Eye (tissue), 1 donor: ENCODE results near the gene SORBS1.

Source experiments
- DNase-seq: peaks from one replicate; pipeline ENCODE4 v3.0.0-alpha.2; 2015

Gene SORBS1

DNA sequence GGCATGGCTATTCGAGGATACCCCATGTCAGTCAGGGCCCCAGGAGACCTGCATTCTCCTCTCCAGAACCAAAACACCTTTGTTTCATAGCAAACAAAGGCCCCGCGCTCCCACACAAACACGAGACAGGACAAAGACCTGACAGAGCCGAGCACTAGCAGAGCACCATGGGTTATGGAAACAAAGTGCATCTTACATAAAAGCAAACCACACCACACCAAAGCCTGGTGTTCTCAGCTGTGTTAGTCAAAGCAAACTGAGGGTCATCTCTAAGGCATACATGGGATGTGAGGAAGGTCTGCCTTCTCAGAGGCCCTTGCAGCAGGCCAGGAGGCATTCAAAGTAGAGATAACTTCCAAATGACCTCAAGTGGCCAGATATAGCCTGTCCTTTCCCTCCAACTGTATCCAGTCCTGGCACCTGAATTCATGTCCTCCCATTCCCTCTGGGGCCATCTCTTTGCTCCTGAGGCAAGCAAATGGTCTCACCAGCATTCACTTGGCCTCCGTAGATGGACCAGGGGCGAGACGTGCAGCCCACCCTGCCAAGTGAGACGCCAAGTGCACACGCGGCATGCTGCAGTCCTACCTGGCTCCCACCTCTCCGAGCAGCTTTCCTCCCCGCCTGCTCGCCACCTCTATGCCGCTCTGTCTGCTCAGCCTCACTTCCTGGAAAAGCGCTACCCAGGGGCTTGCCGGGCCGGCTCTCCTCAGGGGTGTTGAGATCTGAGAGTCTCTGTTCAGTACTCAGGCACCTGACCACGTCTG, 225.1 kb downstream of the SORBS1 start:
- DNase-seq: no peak

DNA sequence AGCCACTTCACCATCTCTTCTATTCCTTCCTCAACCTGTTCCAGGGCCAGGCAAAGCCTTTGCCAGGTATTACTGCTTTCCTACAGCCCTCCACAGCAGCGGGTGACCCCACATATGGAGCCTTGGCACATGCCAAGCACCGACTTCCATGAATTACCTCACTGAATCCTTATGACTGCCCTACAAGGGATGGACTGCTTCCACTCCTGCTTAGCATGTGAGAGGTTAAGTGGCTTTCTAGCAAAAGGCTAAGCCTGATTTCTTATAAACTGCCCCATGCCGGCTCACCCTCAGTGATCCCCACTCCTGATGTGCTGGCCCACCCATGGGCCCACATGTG, 226.4 kb downstream of the SORBS1 start:
- no peak for DNase-seq

DNA sequence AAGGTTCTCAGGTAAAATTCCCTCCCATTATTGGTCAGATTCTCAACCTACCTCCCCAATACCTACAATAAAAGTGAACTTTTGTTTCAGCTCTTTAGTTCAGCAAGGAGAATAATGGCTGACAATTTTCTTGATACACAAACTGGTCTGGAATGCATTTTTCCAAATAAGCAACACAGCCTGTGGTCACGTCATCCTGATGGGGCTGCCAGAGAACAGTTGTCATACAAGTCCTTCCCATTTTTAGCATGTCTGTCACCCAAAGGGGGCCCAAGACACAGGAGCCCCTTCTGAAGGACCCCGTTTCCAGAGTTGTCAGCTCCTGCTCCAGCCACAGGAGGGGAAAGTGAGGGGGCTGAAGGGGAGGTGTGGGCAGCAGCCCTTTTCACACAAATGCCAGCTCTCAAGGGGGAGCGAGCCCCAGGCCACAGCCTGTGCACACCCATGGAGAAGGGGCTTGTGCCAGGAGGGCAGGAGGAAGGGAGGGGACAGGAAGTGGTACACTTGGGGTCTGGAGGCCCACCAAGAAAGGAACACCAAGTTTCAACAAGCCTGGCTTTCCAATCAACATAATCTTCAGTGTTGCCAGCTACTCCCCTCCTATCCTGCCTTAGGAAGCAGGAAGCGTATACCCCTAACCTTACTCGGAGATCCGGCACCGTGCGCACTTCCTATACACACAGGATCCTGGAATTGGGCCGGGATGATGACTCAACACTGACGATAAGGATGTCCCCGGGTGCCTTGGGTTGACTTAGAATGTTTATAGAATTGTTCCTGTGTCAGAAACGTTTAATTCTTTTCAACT, 227.0 kb downstream of the SORBS1 start:
- DNase-seq: no peak

DNA sequence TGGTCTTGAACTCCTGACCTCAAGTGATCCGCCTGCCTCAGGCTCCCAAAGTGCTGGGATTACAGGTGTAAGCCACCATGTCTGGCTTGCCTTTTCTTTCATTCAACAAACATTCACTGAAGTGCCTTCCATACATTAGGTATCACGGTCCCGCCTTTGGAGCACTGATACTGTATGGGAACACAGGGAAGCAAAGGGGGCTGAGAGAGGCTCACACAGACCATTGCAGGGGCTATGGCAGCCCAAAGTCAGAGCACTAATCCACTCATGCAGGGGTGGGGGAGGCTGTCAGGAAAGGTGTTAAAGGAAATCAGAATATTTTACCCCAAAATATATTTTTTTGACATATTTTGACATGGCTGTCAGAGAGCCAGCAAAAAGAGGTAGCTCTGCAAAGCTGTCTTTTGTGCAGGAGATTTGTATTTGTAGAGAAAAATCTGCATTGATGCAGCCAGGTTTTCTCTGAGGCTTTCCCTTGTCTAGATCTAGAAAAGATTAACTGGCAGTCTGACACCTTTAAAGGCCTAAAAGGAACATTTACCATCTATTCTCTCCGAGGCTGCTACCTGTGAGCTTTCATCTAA, 228.4 kb downstream of the SORBS1 start:
- no peak for DNase-seq

DNA sequence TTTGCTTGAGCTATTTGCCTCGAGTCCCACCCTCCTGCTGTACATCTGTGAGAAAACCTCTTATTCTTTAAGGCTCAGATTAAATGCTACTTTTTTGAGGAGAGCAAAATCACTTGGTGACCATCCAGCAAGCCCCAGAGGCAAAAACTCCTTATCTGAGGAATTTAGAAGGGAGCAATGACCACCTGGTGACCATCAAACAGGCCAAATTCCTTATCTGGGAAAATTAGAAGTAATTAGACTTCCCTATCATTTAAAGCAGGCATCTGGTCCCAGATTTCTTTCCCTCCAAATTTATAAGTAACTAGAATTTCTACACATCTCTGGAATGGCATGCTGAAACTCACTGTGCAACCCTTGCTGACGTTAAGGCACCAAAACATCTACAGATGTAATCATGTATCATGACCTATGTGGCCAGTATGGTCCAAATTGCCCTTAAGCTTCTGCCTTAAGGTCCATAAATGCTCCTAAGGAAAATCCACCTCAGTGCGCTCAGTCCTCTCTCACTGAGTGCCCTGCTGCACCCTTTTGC, 229.5 kb downstream of the SORBS1 start:
- no peak for DNase-seq

DNA sequence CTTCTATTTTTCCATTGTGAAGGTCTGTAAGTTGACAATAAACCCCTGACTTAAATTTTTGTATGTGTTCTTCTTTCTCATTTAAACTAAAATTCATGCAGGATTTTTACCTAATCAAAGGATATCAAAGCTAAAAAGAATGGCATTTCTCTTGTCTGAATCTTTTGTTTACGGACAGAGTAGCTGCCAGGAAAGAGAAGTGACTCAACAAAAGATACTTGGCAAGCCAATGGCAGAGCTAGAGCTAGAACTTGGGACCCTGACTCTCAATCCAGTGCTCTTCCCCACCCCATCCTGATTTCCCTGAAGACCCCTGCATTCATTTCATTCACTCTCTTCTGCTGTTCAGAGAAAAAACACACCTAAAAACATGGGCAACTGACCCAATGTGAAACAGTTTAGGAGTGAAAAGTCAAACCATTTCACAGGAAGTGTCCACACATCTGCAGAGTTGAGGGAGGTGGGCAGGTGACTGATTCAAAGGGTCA, 230.2 kb downstream of the SORBS1 start:
- DNase-seq: no peak

DNA sequence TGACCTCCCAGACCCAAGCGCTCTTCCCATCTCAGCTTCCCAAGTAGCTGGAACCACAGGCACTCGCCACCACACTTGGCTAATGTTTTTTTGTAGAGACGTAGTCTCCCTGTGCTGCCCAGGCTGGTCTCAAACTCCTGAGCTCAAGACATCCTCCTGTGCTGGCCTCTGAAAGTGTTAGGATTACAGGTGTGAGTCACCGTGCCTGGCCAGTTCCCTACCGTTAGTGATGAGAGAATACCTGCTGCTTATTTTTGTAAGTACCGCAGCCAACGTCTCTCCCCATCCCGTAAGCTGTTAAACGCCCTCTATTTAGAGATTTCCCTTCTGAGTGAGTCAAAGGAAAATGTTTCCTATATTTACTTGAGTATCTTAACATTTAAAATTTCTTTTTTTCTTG, 231.9 kb downstream of the SORBS1 start:
- no peak for DNase-seq

DNA sequence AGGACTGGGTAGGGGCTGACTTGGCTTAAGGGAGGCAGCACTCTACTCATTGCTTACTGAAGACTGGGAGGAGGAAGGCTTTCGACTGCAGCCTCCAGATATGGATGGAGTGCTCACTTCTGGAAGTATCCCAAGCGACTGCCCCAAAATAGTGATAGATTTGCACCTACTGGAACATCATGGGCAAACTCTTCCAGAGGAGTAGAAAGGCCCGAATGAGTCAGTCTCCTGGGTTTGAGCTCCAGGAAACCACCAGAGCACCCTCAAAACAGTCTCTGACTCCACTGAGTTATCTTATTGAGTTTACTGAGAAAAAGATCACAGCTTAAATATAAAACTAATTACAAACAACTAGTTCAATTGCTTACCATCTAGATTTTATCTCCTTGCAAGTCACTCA, 233.2 kb downstream of the SORBS1 start:
- no peak for DNase-seq

DNA sequence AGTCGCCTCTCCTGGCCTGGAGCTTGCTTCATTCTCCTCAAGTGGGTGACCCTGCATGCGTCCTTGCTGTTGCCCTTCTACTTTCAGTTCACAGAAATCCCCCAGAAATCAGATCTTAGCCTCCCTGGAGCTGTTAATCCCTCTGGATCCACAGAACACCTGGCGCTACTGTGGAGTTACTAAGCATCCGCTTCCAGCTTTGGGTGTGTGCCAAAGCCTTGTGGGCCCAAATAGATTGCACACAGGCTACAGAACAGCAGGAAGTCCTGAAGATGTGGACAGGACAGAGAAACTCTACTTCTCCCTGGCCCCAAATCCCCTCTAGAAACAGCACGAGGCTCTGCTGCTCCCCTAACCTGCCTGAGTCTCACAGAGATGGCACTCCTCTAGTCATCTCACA, 233.8 kb downstream of the SORBS1 start:
- DNase-seq: peak; percentile 46

DNA sequence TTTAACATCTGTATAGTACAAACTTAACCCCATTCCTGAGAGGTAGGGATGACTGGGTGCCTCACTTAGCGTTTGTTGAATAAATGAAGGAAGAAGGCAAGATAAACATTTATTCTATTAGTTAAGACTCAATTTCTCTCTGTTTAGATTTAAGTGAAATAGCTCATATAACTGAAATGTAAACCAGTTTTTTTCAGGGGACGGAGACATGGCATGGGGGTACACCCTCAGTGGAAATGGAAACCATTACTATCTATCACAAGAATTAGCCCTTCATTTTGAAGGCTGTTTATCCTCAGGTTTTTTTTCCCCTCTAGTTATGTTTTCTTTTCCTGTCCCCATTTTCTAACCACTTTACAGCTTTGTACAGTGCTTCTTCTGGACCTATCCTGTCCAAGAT, 234.8 kb downstream of the SORBS1 start:
- DNase-seq: no peak

DNA sequence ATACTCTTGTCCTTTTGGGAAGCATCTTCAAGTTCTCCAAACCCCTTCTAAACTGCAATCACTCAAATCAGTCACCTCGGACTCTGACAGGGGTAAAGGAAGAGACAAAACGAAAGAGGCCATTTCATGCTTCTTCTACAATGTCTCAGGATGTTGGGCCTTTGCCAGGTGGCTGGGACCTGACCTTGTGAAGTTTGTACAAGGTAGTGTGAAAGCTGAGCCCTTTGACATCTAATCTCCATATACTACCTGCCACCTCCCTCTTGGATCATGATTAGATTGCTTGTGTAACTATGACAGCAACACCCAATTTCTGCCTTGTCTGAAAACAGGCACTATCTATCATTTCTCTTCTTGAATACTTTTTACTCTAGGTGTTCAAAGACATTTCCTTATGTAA, 235.3 kb downstream of the SORBS1 start:
- DNase-seq: no peak

DNA sequence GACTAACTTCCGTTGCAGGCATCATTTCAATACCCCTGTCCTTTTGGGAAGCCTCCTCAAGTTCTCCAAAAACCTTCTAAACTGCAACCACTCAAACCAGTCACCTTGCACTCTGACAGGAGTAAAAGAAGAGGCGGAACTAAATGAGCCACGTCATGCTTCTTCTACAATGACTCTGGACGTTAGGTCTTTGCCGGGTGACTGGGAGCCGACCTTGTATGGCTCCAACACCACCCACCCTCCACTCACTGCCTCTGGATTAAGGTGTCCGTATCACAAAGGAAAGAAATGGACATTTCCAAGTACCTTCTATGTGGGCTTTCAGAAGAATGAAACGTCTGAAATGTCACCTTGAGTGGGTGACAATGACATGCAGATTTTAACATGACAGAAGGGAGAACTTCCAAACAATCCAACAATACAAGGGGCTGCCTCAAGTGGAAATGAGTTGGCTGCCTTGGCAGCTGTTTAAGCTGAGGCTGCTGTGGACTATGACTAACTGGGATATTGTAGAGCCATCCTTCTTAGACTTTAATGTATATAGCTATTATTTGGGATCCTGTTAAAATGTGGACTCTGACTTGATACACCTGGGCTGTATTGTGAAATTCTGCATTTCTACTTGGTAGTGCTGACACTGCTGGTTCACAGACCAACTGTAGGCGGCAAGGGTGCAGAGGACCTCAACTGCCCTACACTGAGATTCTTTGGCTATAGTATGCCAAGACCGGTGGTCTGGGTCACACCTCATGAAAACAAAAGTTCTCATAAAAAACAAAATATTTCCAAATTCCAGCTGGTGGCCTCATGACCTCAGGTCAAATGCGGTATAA, 236.5 kb downstream of the SORBS1 start:
- DNase-seq: no peak

DNA sequence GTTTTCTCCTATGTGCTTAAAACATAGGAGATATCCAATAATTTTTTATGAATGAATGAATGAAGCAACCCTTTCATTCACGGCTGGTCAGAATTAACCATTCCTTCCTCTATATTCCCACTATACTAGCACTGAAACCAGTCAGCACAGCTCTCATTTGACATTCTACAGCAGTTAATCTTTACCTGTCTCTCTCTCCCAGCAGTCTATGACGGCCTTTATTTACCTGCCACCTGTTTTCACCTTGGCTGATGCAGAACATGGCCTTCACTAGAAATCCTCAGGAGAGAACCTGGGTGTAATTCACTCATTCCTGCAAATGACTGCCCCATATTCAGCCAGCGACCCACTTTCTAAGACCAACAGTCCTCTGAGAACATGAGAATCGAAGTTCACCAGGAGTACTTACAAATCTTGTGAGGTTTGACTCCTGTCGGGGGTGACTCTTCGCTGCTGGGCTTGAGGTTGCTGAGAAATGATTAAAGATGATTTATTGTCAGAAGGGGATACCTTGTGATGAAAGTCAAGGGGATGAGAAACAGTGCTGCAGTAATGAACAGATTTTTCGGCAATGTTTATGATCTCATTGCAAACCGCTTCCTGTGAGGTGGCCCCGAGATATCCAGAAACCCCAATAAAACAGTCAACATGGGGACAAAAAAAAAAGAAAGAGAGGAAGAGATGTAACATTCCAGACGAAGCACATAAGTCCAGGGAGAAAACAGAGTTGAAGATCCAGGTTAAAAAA, 239.4 kb downstream of the SORBS1 start:
- DNase-seq: no peak

DNA sequence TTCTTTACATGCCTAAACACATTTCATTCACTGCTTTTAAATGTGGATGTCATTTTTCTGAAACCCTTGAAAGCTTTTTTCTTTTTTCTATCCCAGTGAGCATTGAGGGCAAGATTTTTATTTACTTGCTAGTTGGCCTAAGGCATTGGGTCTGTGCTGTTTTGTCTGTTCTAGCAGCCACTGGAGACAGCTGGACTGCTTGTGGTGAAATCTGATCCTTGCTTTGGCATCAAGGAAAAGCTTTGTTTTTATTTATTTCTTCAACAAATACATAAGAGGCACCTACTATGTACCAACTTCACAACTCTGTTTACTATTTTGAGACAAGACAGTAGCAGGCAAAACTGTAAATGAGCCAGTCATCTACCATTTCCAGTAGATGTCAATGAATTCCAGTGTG, 241.9 kb downstream of the SORBS1 start:
- peak; percentile 29 for DNase-seq

DNA sequence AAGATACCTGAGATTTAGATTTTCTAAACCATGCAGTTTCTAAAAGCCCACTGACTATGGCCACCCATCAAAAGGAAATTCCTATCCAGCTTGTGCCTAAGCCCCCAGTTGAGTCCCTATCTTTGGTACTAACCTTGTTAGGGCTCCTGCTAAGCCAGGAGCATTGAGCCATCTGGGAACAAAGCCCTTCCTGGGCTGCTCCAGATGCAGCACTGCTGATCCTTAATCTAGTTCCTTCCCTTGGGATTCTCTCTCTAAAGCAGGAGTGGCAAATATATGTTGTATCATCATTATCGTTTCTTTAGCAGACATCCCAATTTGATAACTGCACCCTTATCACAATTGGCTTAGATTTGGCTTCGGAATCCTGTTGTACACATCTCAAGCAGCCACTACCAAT, 245.7 kb downstream of the SORBS1 start:
- no peak for DNase-seq

DNA sequence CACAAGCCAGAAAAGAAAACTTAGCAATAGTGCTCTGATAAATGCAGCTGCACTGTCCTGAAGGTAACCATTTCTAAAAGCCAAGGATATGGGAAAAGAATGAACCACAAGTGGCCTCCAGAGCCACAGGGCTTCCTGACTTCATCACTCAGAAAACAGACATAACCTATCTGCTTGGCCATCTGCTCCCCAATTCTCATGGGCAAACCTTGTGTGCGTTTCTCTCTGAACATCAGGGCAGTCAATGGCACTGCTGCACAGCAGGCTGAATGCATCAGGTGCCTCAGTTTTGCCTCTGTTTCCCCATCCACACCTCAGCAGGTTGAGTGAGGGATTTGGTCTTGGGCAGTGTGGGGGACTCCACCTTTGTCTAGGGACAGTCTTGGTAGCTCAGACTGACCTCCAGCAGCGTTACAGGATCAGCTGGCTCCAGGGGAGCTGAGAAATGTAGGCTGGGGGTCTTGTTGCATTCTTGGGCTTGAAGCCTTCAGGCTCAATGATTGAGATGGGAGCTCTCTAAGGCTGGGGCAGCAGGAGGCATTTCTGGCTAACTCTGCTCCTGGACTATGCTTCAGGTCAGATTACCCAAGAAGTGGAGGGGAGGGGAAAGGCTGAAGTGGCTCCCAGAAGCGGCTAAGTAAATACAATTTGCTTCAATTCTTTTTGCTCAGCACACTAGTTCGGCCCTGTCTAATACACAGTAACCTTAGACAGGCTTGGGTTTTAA, 246.8 kb downstream of the SORBS1 start:
- no peak for DNase-seq

DNA sequence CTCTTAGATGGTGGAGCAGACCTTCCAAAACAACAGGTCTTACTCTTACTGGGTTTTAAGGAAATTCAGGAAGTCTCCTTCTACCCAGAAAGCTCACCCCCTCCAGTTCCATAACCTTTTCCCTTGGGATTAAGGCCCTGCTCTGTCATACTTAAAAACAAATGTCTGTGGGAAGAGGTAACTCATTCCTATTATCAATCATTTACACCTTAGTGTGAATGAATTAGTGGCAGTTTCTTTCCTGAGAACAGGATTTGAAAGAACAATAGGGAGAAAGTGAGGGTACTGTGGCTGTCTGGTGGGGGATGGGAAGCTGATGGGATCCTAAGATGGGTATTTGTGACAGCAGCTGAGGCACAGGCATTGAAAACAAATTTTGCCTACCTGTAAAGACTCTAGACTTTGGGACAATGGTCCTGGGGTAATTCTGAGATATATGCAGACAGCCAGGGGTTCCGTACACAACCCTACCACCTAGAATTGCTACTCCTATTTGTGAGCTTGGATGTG, 248.1 kb downstream of the SORBS1 start:
- DNase-seq: no peak

DNA sequence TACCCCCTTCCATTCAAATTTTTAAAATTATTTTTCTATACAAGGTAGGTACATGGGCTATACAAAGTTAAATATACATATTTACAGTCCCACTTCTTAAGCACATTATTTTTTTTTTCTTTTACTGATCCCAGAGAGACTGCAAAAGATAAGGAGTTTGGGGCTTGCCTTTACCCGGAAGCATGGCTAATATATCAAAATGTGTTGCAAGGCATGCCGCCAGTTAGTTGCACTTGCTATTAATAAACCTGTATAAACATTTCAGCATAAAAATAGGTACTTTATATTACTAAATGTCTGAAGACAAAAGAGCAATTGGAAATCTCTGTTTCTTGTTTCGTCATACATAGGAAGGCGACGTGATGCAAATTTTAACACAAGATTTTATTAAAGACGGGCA, 248.9 kb downstream of the SORBS1 start:
- no peak for DNase-seq

DNA sequence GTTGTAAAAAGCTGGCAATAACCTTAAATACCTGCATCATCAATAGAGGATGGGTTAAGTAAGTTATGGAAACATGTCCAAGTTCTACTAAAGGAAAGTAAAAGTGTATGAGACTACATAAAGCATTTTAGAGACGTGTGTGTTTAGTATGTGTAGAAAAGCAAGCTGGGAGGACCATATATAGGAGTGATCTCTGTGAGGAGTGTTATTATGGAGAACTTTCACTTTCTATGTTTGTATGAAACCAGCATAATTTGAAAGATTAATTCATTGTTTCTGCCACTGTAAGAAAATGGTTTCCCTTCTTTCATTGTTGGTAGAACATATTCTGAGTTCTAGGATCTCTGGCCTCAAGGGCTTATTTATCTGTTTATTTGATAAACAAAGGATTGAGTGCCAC, 251.2 kb downstream of the SORBS1 start:
- no peak for DNase-seq

DNA sequence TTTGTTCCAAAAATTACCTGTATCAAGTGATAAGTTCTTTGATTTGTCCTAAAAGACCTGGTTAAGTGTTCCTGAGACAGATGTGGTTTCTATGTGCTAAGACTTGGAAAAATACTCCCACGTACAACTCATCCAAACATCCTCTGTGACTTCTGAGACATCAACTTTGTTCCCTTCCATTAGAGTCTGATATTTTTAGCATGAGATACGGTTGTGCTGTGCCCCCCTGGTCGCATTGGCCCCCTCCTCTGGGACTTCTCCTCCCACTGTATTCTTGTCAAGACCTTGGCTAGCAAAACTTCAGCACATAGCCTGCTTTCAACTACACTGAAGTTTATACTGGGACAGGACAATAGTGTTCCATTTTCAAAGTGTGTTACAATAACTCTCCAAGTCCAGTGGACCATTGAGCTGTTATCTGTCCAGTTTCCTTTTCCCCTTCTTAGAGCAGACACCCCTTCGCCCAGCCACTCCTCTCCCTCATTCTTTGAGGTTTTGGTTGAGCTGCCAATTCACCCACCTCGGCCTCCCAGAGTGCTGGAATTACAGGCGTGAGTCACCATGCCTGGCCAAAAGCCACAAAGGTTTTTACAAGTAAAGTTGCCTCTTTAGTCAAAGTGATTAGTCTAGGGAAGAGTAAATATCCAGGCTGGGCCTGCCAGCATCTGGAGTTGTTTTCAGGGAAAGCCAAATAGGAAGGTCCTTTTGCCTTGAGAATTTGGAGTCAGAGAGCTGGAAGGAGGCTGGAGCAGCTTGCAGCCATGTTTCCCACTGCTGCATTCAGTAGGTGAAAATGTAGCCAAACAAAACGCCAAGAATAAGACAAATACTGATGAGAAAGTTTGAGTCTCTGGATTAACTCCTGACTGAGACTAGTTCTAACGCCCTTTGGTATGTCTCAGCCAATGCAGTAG, 252.5 kb downstream of the SORBS1 start:
- no peak for DNase-seq
